ENCODE results near the gene CLIC6. TPM values are rescaled to one million over a fixed set of nuclear protein-coding genes. Genes with fewer than 3 reads are reported as not detected.
A peak's percentile ranks its signal among the peaks of the same experiment; 100 is the strongest.

CLIC6 gene
- total RNA-seq, 1 donor from 2014 or later = 1.3 TPM

- DNase-seq (ENCODE audit: low read depth) = no peak
- no peak for TF ChIP-seq CTCF (conservative IDR thresholded peaks at IDR 0.05; ENCODE audit: low read depth, low read length)
Observed at GRCh38 chr21:34754690-34755647, 86.2 kb downstream of the CLIC6 start.

GRCh38 chr21:34761758-34762330 lies 93.0 kb downstream of the CLIC6 start:
- no peak for TF ChIP-seq CTCF (conservative IDR thresholded peaks at IDR 0.05; ENCODE audit: low read depth, low read length)
- no peak overlapping the region for H3K4me3 ChIP-seq (ENCODE audit: low read depth, low read length)
- DNase-seq (ENCODE audit: low read depth) = peak; percentile 55

More at GRCh38 chr21:34754690-34755647, 86.2 kb downstream of the CLIC6 start:
- H3K4me3 ChIP-seq (ENCODE audit: low read depth, low read length) = no peak overlapping the region

GRCh38 chr21:34762786-34763185 lies 94.0 kb downstream of the CLIC6 start:
- H3K4me3 ChIP-seq (ENCODE audit: low read depth, low read length) = no peak overlapping the region
- no peak for DNase-seq (ENCODE audit: low read depth)
- peak; percentile 25 for TF ChIP-seq CTCF (conservative IDR thresholded peaks at IDR 0.05; ENCODE audit: low read depth, low read length)

- DNase-seq (ENCODE audit: low read depth) = no peak
- no peak overlapping the region for H3K4me3 ChIP-seq (ENCODE audit: low read depth, low read length)
- no peak for TF ChIP-seq CTCF (conservative IDR thresholded peaks at IDR 0.05; ENCODE audit: low read depth, low read length)
Observed at GRCh38 chr21:34764715-34765284, 96.0 kb downstream of the CLIC6 start.

- TF ChIP-seq CTCF (conservative IDR thresholded peaks at IDR 0.05; ENCODE audit: low read depth, low read length) = no peak
- DNase-seq (ENCODE audit: low read depth) = no peak
- no peak overlapping the region for H3K4me3 ChIP-seq (ENCODE audit: low read depth, low read length)
Observed at GRCh38 chr21:34765619-34766018, 96.8 kb downstream of the CLIC6 start.

DNA sequence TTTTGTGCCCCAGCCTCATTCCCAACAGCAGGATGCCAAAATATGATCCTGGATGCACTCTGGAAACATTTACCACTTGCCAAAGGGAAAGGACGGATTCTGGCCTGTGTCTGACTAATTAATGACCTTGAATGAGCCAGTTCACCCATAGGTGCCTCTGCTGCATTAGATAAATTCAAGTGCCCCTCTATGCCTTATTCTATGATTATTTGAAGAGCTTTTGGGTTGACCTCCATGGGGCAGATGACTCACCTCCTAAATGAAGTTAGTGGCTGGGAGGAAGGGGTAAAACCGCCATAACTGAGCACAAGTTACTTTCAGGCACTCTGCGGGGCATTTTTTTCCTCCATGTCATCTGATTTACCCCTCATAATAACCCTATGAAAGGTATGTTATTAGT lies 98.1 kb downstream of the CLIC6 start:
- no peak for DNase-seq (ENCODE audit: low read depth)
- no peak for TF ChIP-seq CTCF (conservative IDR thresholded peaks at IDR 0.05; ENCODE audit: low read depth, low read length)
- no peak overlapping the region for H3K4me3 ChIP-seq (ENCODE audit: low read depth, low read length)

Other genes with a start within 250 kb of the CLIC6 start
- gene SMIM34, start 245.0 kb upstream of the CLIC6 start, total RNA-seq = not detected in 2 replicates
- 0.22 TPM in 1 of 2 replicates, not detected in the other for gene KCNE1, start 156.8 kb upstream of the CLIC6 start, total RNA-seq
- 19.6 and 30.1 TPM in 2 replicates for gene RCAN1, start 53.9 kb upstream of the CLIC6 start, total RNA-seq